Measurements from ENCODE around the gene NTN1.

- TF ChIP-seq CTCF (IDR thresholded peaks at IDR 0.05): no peak
- TF ChIP-seq POLR2AphosphoS5 (IDR thresholded peaks at IDR 0.05): no peak
- TF ChIP-seq POLR2A (IDR thresholded peaks at IDR 0.05): no peak
These were observed 262.6 kb downstream of the NTN1 start for GRCh38 chr17:9283909-9284308.

Data from breast epithelium (tissue), 3 donors.